Measurements from ENCODE around the gene ECHS1. TPM values are rescaled to one million over a fixed set of nuclear protein-coding genes. Genes with fewer than 3 reads are reported as not detected.
A peak's percentile ranks its signal among the peaks of the same experiment; 100 is the strongest.

ECHS1 gene
- polyA plus RNA-seq, 2 donors = 85.4 to 105 TPM

GRCh38 chr10:133336577-133337369, 36.4 kb downstream of the ECHS1 start, which contains the start of gene CALY:
Gene CALY, minus strand, starts transcription at chr10:133336896. Its CDS starts 7,907 bp downstream, at chr10:133328989.
- Histone ChIP-seq H3K9me3 (ENCODE audit: control insufficient read depth in 2 of 2, insufficient read depth in 1 of 2, low read depth in 1 of 2, low read length in 1 of 2) (peaks cover 0 to 7% of the 10 kb centered on the region in 2 donors), H3K27me3 (ENCODE audit: control insufficient read depth in 1 of 2, insufficient read depth in 2 of 2, low read length in 2 of 2) (peaks cover 0 to 11% of the 10 kb centered on the region in 2 donors), H3K4me1 (ENCODE audit: control insufficient read depth in 2 of 2, insufficient read depth in 2 of 2, low read length in 1 of 2) (peaks cover 5 to 8% of the 10 kb centered on the region in 2 donors), H3K4me3 (ENCODE audit: low read depth in 1 of 2, low read length in 2 of 2) (peak within 1 kb of the TSS; percentile 19 to 29), H3K27ac (ENCODE audit: low read depth in 2 of 2, low read length in 1 of 2) (no peak within 1 kb of the TSS), H3K36me3 (ENCODE audit: control insufficient read depth in 2 of 2, insufficient read depth in 2 of 2, low read length in 1 of 2) (no peaks in the 10 kb centered on the region)
- WGBS, 2 donors = 9 to 14% methylated on average over 51 to 63 of the region's 63 CpGs

- H3K36me3 ChIP-seq (ENCODE audit: control insufficient read depth in 2 of 2, insufficient read depth in 2 of 2, low read length in 1 of 2) = no peaks in the 10 kb centered on the region
- WGBS, 2 donors = 5 to 6% methylated on average over 33 to 41 of the region's 41 CpGs
- peak overlapping the region; percentile 19 to 29 for H3K4me3 ChIP-seq (ENCODE audit: low read depth in 1 of 2, low read length in 2 of 2)
- H3K27ac ChIP-seq (ENCODE audit: low read depth in 2 of 2, low read length in 1 of 2) = no peak overlapping the region
- H3K9me3 ChIP-seq (ENCODE audit: control insufficient read depth in 2 of 2, insufficient read depth in 1 of 2, low read depth in 1 of 2, low read length in 1 of 2) = peaks cover 0 to 7% of the 10 kb centered on the region in 2 donors
- H3K4me1 ChIP-seq (ENCODE audit: control insufficient read depth in 2 of 2, insufficient read depth in 2 of 2, low read length in 1 of 2) = peaks cover 5 to 8% of the 10 kb centered on the region in 2 donors
- peaks cover 0 to 11% of the 10 kb centered on the region in 2 donors for H3K27me3 ChIP-seq (ENCODE audit: control insufficient read depth in 1 of 2, insufficient read depth in 2 of 2, low read length in 2 of 2)
Observed at GRCh38 chr10:133336118-133336576, 37.0 kb downstream of the ECHS1 start.

DNA sequence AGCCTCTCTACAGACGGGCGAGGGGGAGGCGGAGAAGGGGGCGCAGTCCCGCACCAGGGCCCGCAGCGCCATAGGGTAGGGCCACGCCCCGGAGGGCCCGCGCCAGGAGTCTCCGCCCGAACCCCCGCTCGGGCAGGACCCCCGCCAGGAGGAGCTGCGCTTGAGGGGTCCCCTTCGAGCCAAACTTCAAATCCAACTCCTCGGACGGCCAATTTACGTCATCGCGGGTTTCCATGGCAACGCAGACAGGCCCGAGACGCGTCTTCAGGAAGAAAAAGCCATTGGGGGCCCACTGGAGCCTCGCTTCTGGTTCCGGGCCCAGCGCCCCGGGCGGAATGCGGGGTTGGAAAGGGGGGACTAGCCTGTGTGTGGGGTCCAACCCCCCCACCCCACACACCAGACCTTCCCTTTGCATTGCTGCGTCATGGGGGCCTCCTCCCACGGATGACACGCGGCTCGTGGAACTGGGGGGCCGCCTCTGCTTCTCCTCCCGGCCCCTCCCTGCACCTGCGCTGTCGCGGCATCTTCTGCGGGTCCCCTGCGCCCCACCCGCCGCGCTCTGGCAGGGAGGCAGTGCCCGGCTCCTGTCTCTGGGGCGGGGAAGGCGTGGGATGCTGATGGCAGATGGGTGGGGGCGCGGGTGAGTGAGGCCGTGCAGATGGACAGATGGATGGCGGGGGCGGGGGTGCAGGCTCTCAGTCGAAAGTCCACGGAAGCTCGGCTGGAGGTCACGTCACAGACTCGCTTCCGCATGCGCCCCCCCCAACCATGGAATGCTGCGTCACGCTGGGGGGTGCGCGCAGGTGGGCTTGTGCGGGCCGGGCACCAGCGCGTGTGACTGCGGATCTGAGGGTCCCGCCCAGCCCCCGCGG, 37.7 kb downstream of the ECHS1 start:
- peaks cover 5 to 8% of the 10 kb centered on the region in 2 donors for H3K4me1 ChIP-seq (ENCODE audit: control insufficient read depth in 2 of 2, insufficient read depth in 2 of 2, low read length in 1 of 2)
- 3 to 4% methylated on average over 58 to 75 of the region's 75 CpGs for WGBS, 2 donors
- peaks cover 0 to 11% of the 10 kb centered on the region in 2 donors for H3K27me3 ChIP-seq (ENCODE audit: control insufficient read depth in 1 of 2, insufficient read depth in 2 of 2, low read length in 2 of 2)
- peaks cover 0 to 7% of the 10 kb centered on the region in 2 donors for H3K9me3 ChIP-seq (ENCODE audit: control insufficient read depth in 2 of 2, insufficient read depth in 1 of 2, low read depth in 1 of 2, low read length in 1 of 2)
- H3K4me3 ChIP-seq (ENCODE audit: low read depth in 1 of 2, low read length in 2 of 2) = peak overlapping the region; percentile 19 to 29
- H3K36me3 ChIP-seq (ENCODE audit: control insufficient read depth in 2 of 2, insufficient read depth in 2 of 2, low read length in 1 of 2) = no peaks in the 10 kb centered on the region
- H3K27ac ChIP-seq (ENCODE audit: low read depth in 2 of 2, low read length in 1 of 2) = no peak overlapping the region

- H3K4me1 ChIP-seq (ENCODE audit: control insufficient read depth in 2 of 2, insufficient read depth in 2 of 2, low read length in 1 of 2) = peaks cover 5 to 8% of the 10 kb centered on the region in 2 donors
- peak overlapping the region; percentile 19 to 29 for H3K4me3 ChIP-seq (ENCODE audit: low read depth in 1 of 2, low read length in 2 of 2)
- H3K27ac ChIP-seq (ENCODE audit: low read depth in 2 of 2, low read length in 1 of 2) = no peak overlapping the region
- peaks cover 0 to 11% of the 10 kb centered on the region in 2 donors for H3K27me3 ChIP-seq (ENCODE audit: control insufficient read depth in 1 of 2, insufficient read depth in 2 of 2, low read length in 2 of 2)
- no peaks in the 10 kb centered on the region for H3K36me3 ChIP-seq (ENCODE audit: control insufficient read depth in 2 of 2, insufficient read depth in 2 of 2, low read length in 1 of 2)
- peaks cover 0 to 4% of the 10 kb centered on the region in 2 donors for H3K9me3 ChIP-seq (ENCODE audit: control insufficient read depth in 2 of 2, insufficient read depth in 1 of 2, low read depth in 1 of 2, low read length in 1 of 2)
- WGBS, 2 donors = 14 to 18% methylated on average over 38 to 51 of the region's 51 CpGs
Observed at GRCh38 chr10:133334503-133335245, 38.5 kb downstream of the ECHS1 start.

- Histone ChIP-seq H3K36me3 (ENCODE audit: control insufficient read depth in 2 of 2, insufficient read depth in 2 of 2, low read length in 1 of 2) (no peaks in the 10 kb centered on the region), H3K4me3 (ENCODE audit: low read depth in 1 of 2, low read length in 2 of 2) (no peak overlapping the region), H3K9me3 (ENCODE audit: control insufficient read depth in 2 of 2, insufficient read depth in 1 of 2, low read depth in 1 of 2, low read length in 1 of 2) (no peaks in the 10 kb centered on the region), H3K4me1 (ENCODE audit: control insufficient read depth in 2 of 2, insufficient read depth in 2 of 2, low read length in 1 of 2) (peaks cover 5 to 8% of the 10 kb centered on the region in 2 donors), H3K27me3 (ENCODE audit: control insufficient read depth in 1 of 2, insufficient read depth in 2 of 2, low read length in 2 of 2) (peaks cover 0 to 12% of the 10 kb centered on the region in 2 donors), H3K27ac (ENCODE audit: low read depth in 2 of 2, low read length in 1 of 2) (no peak overlapping the region)
- 79 to 83% methylated on average over 27 to 30 of the region's 30 CpGs for WGBS, 2 donors
Observed at GRCh38 chr10:133332936-133333699, 40.0 kb downstream of the ECHS1 start.

GRCh38 chr10:133329491-133330202, 43.5 kb downstream of the ECHS1 start:
- peaks cover 6 to 8% of the 10 kb centered on the region in 2 donors for H3K4me1 ChIP-seq (ENCODE audit: control insufficient read depth in 2 of 2, insufficient read depth in 2 of 2, low read length in 1 of 2)
- H3K27ac ChIP-seq (ENCODE audit: low read depth in 2 of 2, low read length in 1 of 2) = no peak overlapping the region
- no peaks in the 10 kb centered on the region for H3K9me3 ChIP-seq (ENCODE audit: control insufficient read depth in 2 of 2, insufficient read depth in 1 of 2, low read depth in 1 of 2, low read length in 1 of 2)
- no peaks in the 10 kb centered on the region for H3K36me3 ChIP-seq (ENCODE audit: control insufficient read depth in 2 of 2, insufficient read depth in 2 of 2, low read length in 1 of 2)
- H3K4me3 ChIP-seq (ENCODE audit: low read depth in 1 of 2, low read length in 2 of 2) = no peak overlapping the region
- H3K27me3 ChIP-seq (ENCODE audit: control insufficient read depth in 1 of 2, insufficient read depth in 2 of 2, low read length in 2 of 2) = peaks cover 3 to 25% of the 10 kb centered on the region in 2 donors
- WGBS, 2 donors = 9% methylated on average over 37 of the region's 37 CpGs

- Histone ChIP-seq H3K36me3 (ENCODE audit: control insufficient read depth in 2 of 2, insufficient read depth in 2 of 2, low read length in 1 of 2) (no peaks in the 10 kb centered on the region), H3K4me1 (ENCODE audit: control insufficient read depth in 2 of 2, insufficient read depth in 2 of 2, low read length in 1 of 2) (peaks cover 6 to 8% of the 10 kb centered on the region in 2 donors), H3K4me3 (ENCODE audit: low read depth in 1 of 2, low read length in 2 of 2) (no peak overlapping the region), H3K27me3 (ENCODE audit: control insufficient read depth in 1 of 2, insufficient read depth in 2 of 2, low read length in 2 of 2) (peaks cover 3 to 25% of the 10 kb centered on the region in 2 donors), H3K9me3 (ENCODE audit: control insufficient read depth in 2 of 2, insufficient read depth in 1 of 2, low read depth in 1 of 2, low read length in 1 of 2) (no peaks in the 10 kb centered on the region), H3K27ac (ENCODE audit: low read depth in 2 of 2, low read length in 1 of 2) (no peak overlapping the region)
- WGBS, 2 donors = 77 to 78% methylated on average over 15 of the region's 15 CpGs
Observed at GRCh38 chr10:133328358-133329343, 44.5 kb downstream of the ECHS1 start.
